ENCODE results near the gene FAM219B.

DNA sequence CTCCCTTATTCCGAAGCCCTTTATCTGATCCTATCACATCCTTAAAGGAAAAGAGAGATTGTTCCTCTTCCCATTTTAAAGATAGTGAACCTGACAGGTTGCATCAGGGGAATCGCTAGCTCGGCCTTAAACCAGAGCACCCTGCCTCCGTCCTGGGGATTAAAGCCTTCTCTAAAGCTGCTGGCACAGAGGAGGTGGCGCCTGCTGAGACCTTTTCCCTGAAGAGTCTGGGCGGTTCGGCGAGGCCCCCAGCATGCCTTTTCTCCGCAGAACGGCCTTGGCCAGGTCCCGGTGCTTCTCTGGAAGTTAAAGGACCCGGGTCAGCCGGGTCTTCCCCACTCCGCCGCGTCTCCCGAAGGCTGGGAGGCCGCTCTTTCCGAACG is 593 bp downstream of the FAM219B start:
- no peak for TF ChIP-seq ZNF274 (IDR thresholded peaks at IDR 0.05; ENCODE audit: low read depth, low read length)
- TF ChIP-seq, protein P1, sequence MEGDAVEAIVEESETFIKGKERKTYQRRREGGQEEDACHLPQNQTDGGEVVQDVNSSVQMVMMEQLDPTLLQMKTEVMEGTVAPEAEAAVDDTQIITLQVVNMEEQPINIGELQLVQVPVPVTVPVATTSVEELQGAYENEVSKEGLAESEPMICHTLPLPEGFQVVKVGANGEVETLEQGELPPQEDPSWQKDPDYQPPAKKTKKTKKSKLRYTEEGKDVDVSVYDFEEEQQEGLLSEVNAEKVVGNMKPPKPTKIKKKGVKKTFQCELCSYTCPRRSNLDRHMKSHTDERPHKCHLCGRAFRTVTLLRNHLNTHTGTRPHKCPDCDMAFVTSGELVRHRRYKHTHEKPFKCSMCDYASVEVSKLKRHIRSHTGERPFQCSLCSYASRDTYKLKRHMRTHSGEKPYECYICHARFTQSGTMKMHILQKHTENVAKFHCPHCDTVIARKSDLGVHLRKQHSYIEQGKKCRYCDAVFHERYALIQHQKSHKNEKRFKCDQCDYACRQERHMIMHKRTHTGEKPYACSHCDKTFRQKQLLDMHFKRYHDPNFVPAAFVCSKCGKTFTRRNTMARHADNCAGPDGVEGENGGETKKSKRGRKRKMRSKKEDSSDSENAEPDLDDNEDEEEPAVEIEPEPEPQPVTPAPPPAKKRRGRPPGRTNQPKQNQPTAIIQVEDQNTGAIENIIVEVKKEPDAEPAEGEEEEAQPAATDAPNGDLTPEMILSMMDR (IDR thresholded peaks at IDR 0.05 in 2 of 3, conservative IDR thresholded peaks at IDR 0.05 in 1 of 3; ENCODE audit: borderline replicate concordance in 1 of 3, insufficient read depth in 1 of 3, low read depth in 2 of 3, low read length in 2 of 3), result no peak
- TF ChIP-seq POLR2A (IDR thresholded peaks at IDR 0.05; ENCODE audit: borderline replicate concordance, extremely low read depth, insufficient read depth, insufficient read length), result no peak
- no peak for TF ChIP-seq TCF7L2 (IDR thresholded peaks at IDR 0.05; ENCODE audit: borderline replicate concordance, extremely low read depth, insufficient read depth, insufficient read length)
- TF ChIP-seq POLR2AphosphoS5 (IDR thresholded peaks at IDR 0.05; ENCODE audit: low read depth, low read length), result no peak
- no peak for TF ChIP-seq RAD21 (IDR thresholded peaks at IDR 0.05; ENCODE audit: low read depth)
- TF ChIP-seq FOSL1 (IDR thresholded peaks at IDR 0.05; ENCODE audit: low read depth), result no peak
- TF ChIP-seq, protein P2, sequence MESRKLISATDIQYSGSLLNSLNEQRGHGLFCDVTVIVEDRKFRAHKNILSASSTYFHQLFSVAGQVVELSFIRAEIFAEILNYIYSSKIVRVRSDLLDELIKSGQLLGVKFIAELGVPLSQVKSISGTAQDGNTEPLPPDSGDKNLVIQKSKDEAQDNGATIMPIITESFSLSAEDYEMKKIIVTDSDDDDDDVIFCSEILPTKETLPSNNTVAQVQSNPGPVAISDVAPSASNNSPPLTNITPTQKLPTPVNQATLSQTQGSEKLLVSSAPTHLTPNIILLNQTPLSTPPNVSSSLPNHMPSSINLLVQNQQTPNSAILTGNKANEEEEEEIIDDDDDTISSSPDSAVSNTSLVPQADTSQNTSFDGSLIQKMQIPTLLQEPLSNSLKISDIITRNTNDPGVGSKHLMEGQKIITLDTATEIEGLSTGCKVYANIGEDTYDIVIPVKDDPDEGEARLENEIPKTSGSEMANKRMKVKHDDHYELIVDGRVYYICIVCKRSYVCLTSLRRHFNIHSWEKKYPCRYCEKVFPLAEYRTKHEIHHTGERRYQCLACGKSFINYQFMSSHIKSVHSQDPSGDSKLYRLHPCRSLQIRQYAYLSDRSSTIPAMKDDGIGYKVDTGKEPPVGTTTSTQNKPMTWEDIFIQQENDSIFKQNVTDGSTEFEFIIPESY (IDR thresholded peaks at IDR 0.05; ENCODE audit: extremely low read depth, insufficient replicate concordance, low read length), result no peak
- TF ChIP-seq JUND (IDR thresholded peaks at IDR 0.05), result no peak
- TF ChIP-seq, protein P3, sequence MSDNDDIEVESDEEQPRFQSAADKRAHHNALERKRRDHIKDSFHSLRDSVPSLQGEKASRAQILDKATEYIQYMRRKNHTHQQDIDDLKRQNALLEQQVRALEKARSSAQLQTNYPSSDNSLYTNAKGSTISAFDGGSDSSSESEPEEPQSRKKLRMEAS (IDR thresholded peaks at IDR 0.05), result no peak
- no peak for TF ChIP-seq YY1 (IDR thresholded peaks at IDR 0.05; ENCODE audit: extremely low read depth, insufficient replicate concordance, low read depth, low read length)
- no peak for TF ChIP-seq SP1 (IDR thresholded peaks at IDR 0.05; ENCODE audit: low read depth)

Data from HCT116 (cell line).